ENCODE results near the gene ERFL.
A peak's percentile ranks its signal among the peaks of the same experiment; 100 is the strongest.

The ERFL gene

GRCh38 chr19:41859213-41859617 is 69.0 kb downstream of the ERFL start:
- no peaks in the 10 kb centered on the region for H3K9me3 ChIP-seq
- H3K27ac ChIP-seq: peak overlapping the region; percentile 99
- H3K36me3 ChIP-seq: peaks cover 8% of the 10 kb centered on the region
- peak overlapping the region; percentile 94 to 96 for H3K4me3 ChIP-seq (ENCODE audit: low read depth in 1 of 2, low read length in 1 of 2)
- peaks cover 25 to 26% of the 10 kb centered on the region in 2 experiments for H3K4me1 ChIP-seq (ENCODE audit: control insufficient read depth in 1 of 2, insufficient read depth in 1 of 2, low read depth in 1 of 2, low read length in 1 of 2)
- H3K27me3 ChIP-seq: no peaks in the 10 kb centered on the region
- no peak for TF ChIP-seq CTCF (IDR thresholded peaks at IDR 0.05)

Measured in neutrophil (primary cell).